ENCODE data around the gene DYSF.

DNA sequence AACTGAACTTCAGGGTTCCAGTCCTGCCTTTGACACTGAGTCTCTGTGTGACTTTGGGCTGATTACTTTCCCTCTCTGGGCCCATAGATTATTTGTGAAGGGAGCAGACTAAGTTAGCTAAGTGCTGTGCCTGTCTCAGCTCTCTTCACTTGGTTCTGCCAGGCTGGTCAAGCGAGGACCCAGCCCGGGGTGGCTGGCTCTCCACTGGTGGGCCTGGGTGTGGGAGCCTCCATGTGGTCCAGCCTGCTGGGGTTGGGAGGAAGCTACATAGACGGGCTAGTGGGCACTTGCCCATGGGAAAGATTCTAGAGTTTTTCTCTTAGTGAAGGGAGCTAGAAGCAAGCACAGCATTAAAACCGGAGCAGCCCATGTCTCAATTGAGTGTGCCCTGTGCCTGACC is 59.0 kb downstream of the DYSF start:
- TF ChIP-seq POLR2AphosphoS5 (IDR thresholded peaks at IDR 0.05) = no peak
- no peak for TF ChIP-seq CTCF (IDR thresholded peaks at IDR 0.05)
